GM04503 (cell line): ENCODE data around the gene EIF3A.
"Not testable (repeated sequence)": the region's sequence is repeated elsewhere in the genome, so short reads cannot be mapped to it uniquely, and the experiment has no call there.

Source experiments
- DNase-seq: peaks from one replicate; pipeline ENCODE4 v3.0.0-alpha.2; 2012; ENCODE audit warnings: low read depth

EIF3A gene

DNA sequence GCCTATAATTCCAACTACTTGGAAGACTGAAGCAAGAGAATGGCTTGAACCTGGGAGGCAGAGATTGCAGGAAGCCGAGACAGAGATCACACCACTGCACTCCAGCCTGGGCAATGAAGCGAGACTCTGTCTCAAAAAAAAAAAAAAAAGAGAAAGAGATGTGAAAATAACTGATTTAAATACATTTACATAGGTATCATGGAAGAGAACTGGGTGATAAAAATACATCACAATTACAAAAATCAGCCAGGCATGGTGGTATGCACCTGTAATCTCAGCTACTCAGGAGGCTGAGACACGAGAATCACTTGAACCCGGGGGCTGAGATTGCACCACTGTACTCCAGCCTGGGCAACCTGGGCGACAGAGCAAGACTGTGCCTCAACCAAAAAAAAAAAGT, 31.3 kb downstream of the EIF3A start:
- no peak for DNase-seq

DNA sequence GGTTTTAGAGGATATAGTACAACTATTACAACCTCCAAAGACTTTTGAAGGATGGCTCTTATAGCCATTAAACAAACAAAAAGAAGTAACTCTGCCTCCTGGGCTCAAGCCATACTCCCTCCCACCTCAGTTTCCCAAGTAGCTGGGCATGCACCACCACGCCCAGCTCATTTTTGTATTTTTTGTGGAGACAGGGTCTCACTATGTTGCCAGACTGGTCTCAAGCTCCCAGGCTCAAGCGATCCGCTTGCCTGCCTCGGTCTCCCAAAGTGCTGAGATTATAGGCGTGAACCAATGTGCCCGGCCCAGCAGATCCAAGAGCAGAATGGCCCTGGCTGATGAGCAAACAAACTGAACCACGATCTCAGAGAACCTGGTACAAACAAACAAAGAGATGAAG, 35.1 kb downstream of the EIF3A start:
- no peak for DNase-seq

DNA sequence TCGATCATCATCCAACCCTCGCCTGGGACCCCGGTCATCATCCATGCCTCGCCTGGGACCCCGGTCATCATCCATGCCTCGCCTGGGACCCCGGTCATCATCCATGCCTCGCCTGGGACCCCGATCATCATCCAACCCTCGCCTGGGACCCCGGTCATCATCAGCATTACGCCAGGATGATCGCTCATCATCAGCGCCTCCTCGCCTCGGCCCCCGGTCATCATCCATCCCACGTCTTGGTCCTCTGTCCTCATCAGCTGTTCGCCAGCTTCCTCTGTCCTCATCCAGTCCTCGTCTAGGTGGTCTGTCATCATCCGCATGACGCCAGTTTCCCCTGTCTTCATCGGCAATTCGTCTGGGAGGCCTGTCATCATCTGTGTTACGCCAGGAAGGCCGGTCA, 38.4 kb downstream of the EIF3A start:
- no peak for DNase-seq

DNA sequence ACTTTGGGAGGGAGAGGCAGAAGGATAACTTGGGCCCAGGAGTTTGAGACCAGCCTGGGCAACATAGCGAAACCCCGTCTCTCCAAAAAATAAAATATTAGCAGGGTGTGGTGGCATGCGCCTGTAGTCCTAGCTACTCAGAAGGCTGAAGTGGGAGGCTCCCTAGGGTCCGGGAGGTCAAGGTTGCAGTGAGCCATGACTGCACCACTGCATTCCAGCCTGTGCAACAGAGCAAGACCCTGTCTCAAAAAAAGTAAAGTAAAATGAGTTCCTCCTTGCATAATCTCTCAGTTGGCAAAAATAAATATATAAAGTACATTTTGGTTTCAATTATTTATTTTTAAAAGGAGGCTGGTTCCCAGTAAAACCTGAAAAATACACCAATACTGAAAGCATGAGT, 39.3 kb downstream of the EIF3A start:
- no peak for DNase-seq

DNA sequence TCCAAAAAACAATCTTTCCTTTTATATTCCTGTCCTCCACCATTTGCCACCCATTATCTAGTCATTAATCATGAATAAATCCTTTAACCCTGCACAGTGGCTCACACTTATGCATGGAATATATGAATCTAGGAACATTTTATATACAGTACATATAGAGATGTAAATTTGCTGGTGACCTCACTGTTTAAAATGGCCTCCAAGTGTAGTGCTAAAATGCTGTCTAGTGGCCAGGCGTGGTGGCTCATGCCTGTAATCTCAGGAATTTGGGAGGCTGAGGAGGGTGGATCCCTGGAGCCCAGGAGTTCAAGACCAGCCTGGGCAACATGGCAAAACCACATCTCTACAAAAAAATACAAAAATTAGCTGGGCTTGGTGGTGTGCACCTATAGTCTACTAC, 41.5 kb downstream of the EIF3A start:
- no peak for DNase-seq

DNA sequence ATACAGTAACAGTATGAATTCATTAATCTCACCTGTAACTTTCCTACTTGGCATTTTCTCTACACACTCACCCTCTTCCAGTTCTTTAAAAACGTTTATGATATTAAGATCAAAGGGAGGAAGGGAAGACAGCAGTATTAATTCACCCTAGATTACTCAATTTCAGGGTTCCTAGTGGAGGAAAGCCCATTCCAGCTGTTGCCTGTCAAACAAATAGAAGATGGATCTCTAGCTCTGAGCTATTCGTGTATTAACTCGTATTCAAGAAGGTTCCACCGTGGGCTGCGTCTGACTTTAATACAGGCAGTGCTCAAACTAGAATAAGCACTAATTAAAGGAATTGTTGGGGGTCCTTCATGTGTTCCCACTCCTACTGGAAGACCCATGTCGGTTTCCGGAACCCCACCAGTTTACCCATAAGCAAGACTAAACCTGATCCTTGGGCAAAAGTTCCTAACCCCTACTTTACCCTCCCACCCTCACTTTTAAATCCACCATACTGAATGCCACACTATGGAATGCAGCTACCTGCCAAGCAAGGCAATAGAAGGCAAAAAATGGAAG, 49.0 kb downstream of the EIF3A start:
- no peak for DNase-seq

DNA sequence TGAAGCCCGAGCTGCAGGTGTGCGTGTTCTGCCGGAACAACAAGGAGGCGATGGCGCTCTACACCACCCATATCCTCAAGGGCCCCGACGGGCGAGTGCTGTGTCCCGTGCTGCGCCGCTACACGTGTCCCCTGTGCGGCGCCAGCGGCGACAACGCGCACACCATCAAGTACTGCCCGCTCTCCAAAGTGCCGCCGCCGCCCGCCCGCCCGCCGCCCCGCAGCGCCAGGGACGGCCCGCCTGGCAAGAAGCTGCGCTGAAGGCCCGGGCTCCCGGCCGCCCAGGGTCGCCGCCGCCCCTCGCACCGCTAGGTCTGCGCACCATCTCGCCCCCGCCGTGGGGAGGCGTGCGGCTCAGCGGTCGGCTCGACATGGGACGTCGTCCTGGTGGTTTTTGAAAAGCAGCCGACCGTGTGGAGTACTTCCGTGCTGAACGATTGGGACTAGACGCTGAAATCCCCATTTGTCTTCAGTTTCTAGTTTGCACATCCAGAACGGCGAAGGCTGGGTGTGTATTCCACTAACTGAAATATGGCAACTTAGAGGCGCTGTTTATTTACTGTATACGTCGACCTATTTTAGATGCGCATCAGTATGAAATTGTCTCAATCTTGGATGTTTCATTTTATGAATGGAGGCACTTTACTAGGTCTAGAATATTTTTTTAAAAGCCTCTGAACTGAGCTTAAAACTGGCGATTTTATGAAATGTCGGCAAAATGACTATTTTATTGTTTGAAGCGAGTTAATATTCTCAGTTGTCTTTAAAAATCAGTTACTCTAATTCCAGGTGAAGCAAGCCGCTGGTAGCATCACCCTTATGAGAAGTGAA, 50.0 kb downstream of the EIF3A start:
- no peak for DNase-seq

DNA sequence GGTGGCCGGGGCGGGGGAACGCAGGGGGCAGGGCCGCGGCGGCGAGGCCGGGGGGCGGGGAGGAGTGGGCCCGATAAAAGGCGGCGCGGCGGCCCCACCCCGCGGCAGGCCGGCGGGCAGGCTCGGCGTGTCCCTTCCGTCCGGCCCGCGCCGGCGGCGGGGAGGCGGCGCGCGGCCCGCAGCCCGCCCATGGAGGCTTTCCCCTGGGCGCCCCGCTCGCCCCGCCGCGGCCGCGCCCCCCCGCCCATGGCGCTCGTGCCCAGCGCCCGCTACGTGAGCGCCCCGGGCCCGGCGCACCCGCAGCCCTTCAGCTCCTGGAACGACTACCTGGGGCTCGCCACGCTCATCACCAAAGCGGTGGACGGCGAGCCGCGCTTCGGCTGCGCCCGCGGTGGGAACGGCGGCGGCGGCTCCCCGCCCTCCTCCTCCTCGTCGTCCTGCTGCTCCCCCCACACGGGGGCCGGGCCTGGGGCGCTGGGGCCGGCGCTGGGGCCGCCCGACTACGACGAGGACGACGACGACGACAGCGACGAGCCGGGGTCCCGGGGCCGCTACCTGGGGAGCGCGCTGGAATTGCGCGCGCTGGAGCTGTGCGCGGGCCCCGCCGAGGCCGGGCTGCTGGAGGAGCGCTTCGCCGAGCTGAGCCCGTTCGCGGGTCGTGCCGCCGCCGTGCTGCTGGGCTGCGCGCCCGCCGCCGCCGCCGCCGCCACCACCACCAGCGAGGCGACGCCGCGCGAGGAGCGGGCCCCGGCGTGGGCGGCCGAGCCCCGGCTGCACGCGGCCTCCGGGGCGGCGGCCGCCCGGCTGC, 50.8 kb downstream of the EIF3A start, which contains the start of gene NANOS1:
Gene NANOS1, plus strand, starts transcription at position 102 of the 808 bp plus-strand sequence. Its CDS starts 88 bp downstream, at position 190.
- DNase-seq: no peak

DNA sequence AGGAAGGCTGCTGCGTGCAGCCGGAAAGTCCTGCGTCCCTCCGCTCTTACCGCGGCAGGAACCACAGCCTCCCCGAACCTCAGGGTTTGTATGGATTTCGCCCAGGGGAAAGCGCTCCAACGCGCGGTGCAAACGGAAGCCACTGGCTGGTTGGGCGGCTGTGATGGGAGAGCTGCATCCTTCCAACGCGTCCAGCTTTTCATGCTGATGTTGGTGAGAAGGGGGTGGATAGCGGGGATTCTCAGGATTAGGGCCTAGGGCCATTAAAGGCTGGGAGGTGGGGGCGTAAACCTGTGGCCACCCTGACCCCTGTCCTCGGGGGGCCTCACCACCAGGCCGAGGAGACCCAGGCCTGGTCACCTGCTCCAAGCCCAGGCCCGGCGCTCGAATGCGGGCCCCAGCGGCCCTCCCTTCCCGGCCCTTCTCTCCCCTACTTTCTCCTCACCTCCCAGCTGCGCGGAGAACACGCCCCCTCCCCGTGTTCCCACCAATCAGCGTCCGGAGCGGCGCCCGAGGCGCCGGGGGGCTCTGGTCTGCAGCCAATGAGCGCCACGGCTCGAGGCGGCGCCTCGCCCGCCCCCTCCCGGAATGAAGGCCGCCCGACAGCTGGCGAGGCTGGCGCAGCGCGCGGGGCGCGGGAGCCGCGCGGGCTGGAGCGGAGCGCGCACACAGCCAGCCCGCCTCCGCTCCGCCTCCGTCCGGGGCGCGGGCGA, 51.6 kb downstream of the EIF3A start:
- DNase-seq: no peak

DNA sequence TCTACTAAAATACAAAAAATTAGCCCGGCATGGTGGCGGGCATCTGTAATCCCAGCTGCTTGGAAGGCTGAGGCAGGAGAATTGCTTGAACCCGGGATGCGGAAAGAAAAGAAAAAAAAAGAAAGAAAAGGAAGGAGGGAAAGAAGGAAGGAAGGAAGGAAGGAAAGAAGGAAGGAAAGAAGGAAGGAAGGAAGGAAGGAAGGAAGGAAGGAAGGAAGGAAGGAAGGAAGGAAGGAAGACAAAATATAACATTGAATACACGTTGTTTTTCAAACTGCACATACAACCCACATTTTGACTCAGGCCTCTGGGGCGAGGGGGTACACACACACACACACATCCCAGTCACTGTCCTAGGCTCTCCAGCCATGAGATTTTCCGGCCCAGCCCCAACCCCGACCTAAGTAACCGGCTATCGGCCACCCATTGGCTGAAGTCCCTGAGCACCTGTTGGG, 52.1 kb downstream of the EIF3A start:
- DNase-seq: not testable (repeated sequence)

DNA sequence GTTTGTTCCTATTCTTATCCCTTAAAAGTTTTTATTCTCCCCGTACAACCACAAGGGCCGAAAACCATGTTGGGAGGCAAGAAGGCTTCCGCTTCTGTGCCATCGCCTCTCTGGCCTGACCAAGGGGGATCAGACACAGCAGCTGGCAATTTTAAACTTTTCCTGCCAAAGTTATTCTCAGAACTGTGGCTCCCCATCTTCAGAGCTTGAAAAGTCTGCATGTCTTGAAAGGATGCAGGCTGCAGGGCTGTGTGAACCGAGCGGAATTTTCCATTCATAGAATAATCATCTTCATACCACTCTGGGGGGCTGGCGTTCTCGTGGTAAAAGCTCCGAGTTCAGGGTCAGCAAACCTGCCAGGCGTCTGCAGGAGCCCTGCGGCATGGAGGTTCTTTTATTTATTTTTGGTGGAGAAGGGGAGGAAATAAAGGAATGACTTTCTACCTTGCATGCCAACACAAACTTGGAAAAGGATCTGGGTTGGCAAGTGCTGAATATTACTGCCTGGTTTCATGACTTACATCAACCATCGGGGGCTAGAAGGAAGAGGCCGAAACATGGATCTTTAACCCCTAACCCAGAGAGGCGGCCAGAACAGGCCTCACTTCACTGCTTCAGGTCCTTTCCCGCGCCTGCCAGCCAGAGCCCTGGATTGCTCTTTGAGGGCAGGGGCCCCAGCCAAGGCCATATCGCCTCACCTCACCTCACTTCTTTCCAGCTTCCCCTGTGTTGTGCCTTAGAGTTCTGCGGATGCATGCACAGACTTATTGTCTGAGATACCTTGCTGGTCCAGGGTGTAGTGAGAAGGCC, 54.1 kb downstream of the EIF3A start:
- DNase-seq: no peak

DNA sequence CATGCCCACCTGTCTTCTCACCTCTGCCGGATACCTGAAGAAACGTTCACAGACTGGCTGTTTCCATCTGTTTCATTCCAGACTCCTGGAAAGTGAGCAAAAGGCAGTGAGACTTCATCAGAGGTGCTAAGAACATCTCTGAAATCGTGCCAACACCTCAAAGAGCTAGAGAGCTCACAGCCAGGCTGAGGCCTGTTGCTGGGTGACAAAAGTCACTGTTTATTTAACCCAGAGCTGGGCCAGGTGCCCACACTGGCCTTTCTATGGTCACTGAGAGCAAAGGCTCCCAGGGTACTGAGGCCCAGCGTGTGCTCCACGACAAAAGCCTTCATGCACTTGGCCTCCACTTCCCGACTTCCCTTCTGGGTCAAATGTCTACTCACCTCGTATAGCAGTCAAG, 54.8 kb downstream of the EIF3A start:
- no peak for DNase-seq

DNA sequence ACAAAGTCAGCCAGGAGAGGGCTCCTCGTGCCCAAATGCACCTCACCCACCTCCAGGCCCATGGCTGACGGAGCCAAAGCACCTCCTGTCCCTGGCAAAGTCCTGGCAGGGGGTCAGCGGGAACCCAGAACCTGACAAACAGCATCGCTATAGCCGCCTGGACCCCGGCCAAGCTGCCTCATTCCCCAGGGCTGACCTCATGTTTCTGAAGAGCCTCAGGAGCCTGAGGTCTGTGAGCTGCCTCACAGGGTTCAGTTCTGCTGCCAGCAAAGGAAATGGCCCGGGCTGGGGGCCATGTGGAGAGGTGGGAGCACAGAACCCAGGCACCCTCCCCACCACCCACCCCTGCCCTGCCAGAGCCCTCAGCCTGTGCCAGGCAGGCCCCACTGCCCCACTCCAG, 55.3 kb downstream of the EIF3A start:
- no peak for DNase-seq

DNA sequence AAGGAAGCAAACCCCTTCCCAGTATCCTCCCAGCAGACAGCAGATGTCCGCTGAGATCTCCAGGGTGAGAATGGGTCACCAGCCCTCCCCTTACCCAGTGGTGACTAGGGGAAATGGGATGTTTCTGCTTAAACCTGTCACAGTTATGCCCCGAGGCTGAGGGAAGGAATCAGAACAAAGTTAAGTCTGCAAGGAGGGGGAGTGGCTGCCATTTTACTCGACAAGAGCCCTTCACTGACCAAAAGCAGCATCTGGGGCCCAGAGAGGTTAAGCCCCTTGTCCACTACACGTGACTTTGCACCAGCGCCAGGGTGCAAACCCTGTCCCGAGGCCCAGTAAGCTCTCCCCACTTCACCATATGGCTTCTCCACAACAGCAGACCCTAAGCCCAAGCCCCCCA, 55.7 kb downstream of the EIF3A start:
- no peak for DNase-seq

DNA sequence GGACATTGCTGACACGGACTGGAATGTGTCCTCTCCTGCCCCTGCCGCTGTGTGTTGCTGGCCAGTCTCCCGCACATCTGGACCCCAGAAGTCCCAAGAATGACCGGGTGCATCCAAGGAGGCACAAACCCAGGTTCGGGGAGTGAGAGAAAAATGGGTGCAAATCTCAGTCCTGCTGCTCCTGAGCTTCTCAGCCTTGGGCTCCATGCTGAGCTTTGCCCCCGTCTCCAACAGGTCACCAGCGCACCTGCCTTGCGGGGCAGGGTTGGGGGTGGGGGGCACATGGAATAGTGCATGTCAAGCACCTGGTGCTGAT, 57.1 kb downstream of the EIF3A start:
- no peak for DNase-seq

DNA sequence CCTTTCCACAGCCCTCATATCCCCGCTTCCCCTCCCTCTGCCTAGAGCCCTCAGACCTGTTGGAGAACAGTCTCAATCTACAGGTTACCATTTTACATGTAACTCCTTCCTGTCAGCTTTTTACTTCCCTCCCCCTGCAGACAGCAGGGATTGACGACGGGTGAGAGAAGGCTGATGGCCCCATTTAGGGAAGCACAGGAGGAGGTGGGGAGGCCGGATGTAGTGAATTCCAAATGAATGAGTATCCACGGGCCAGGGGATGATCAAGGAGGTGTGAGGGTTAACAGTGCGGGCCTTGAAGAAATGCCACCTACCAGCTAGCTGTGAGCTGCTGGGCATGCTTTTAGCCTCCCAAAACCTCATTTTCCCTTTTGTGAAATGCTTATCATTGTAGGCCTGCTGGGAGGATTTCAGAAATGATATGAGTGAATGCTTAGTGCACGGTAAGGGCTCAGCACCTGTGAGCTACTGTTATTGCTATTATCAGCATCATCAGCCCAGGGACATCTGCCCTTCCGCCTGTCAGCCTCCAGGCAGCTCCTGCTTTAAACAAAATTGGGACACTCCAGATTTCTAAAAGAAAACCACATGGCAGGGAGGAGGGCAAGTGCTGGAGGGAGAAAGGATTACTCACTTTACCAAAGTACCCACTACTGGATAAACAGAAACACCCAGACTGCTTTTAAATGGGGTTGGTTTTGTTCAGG, 57.6 kb downstream of the EIF3A start:
- DNase-seq: peak; percentile 56

DNA sequence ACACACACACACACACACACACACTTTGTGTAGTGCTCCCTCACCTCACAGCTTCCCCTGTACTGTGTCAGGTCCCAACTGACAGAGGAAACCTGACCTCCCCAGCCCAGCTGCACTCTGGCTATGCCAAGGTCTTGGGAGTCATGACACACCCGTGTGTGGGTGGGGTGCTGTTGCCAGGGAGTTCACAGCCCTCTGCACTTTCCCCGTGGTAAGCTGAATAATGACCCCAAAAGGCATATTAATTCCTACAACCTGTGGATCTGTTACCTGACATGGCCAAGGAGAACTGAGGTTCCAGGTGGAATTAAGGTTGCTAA, 60.0 kb downstream of the EIF3A start:
- DNase-seq: no peak

DNA sequence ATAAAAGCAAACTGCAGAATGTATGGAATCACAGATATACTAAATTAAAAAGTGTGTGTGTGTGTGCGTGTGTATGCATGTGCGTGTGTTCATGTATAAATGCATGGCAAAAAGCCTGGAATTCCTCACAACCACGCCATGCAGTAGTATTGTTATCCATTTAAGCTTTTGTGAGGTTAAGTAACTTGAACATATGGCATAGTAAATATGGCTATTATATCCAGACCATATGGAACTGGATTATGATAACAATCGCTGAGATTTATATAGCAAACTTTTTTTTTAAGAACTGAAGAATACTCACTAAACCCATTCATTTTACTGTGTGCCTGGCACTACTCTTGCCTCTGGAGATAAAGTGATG, 73.4 kb downstream of the EIF3A start:
- DNase-seq: no peak

DNA sequence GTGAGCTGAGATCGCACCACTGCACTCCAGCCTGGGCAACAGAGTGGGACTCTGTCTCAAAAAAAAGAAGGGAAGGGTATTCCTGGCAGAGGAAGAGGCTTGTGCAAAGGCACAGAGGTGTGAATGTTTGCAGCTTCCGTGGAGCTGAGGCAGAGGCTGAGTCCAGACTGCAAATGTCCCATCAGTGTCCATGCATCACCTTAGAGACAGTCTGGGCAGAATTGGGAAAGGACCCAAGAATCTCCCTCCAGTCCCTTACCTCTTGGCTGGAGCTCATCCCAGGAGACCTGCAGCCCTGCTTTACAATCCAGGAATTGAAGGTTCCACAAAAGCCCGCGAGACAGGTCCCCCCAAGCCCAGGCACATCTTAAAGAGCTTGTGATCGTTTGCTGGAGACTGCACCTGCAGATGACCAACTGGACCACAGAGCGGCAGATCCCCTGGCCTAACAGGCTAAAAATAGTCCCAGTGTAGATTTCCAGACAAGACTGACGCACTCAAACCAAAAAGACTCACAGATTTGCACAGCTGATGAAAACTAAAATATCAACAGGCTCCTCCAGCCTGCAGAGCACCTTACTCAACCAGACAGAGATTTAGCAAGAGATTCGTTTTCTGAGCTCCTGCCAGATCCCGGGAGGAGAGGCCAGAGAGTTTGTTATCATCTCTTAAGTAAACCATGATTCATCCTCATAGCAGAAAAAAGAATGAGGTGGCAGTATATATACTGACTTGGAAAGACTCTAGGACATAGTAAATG, 74.0 kb downstream of the EIF3A start:
- DNase-seq: peak; percentile 92

DNA sequence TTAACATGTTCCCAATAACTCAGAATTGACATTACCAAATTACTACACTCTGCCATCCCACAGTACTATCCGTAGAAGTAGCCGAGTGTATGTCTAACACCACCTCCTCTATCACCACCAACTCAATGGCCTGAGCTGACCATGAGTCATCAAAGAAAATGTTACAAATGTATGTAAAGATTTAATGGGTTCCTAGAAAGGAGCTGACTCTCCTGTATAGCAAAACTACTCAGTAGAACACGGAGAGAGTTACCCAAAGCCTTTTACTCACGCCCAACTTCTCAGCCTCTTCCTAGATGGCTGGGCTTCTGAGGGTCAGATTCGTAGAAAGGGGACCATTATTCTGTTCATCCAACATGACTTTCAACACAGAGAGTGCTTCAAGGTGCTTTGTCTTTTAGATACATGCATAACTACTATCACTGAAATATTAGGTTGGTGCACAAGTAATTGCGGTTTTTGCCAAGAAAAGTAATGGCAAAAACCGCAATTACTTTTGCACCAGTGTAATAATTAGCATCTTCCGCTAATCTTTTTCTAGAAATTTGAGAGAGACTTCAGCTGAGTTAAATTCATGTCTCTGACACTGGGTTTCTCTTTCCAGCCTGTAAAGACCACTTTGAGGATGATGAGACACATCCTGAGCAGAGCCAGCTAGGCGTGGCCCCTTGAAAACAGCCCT, 75.1 kb downstream of the EIF3A start:
- no peak for DNase-seq
